ENCODE measurements around the gene ATP5PB. TPM values are rescaled to one million over a fixed set of nuclear protein-coding genes. Genes with fewer than 3 reads are reported as not detected.

ATP5PB gene
- total RNA-seq, 1 donor from 2014 or later: 329 TPM

GRCh38 chr1:111424281-111424680 lies 25.0 kb upstream of the ATP5PB start:
- TF ChIP-seq CTCF (conservative IDR thresholded peaks at IDR 0.05; ENCODE audit: low read depth, low read length): no peak
- no peak overlapping the region for H3K4me3 ChIP-seq (ENCODE audit: low read depth, low read length)
- peak; percentile 79 for DNase-seq (ENCODE audit: low read depth)

GRCh38 chr1:111436726-111437125 lies 12.5 kb upstream of the ATP5PB start:
- TF ChIP-seq CTCF (conservative IDR thresholded peaks at IDR 0.05; ENCODE audit: low read depth, low read length): no peak
- DNase-seq (ENCODE audit: low read depth): no peak
- H3K4me3 ChIP-seq (ENCODE audit: low read depth, low read length): no peak overlapping the region

- no peak for DNase-seq (ENCODE audit: low read depth)
- TF ChIP-seq CTCF (conservative IDR thresholded peaks at IDR 0.05; ENCODE audit: low read depth, low read length): no peak
- H3K4me3 ChIP-seq (ENCODE audit: low read depth, low read length): no peak overlapping the region
Observed at GRCh38 chr1:111439461-111440351, 9.6 kb upstream of the ATP5PB start.

GRCh38 chr1:111441573-111442192 lies 7.6 kb upstream of the ATP5PB start:
- H3K4me3 ChIP-seq (ENCODE audit: low read depth, low read length): no peak overlapping the region
- peak; percentile 68 for TF ChIP-seq CTCF (conservative IDR thresholded peaks at IDR 0.05; ENCODE audit: low read depth, low read length)
- no peak for DNase-seq (ENCODE audit: low read depth)

GRCh38 chr1:111442457-111442856 lies 6.8 kb upstream of the ATP5PB start:
- TF ChIP-seq CTCF (conservative IDR thresholded peaks at IDR 0.05; ENCODE audit: low read depth, low read length): no peak
- no peak for DNase-seq (ENCODE audit: low read depth)

GRCh38 chr1:111444031-111444430 lies 5.2 kb upstream of the ATP5PB start:
- TF ChIP-seq CTCF (conservative IDR thresholded peaks at IDR 0.05; ENCODE audit: low read depth, low read length): no peak
- DNase-seq (ENCODE audit: low read depth): no peak
- no peak overlapping the region for H3K4me3 ChIP-seq (ENCODE audit: low read depth, low read length)

More at GRCh38 chr1:111442457-111442856, 6.8 kb upstream of the ATP5PB start:
- H3K4me3 ChIP-seq (ENCODE audit: low read depth, low read length): no peak overlapping the region

Data from epithelial cell of proximal tubule (primary cell).